ENCODE results near the gene SATB2.

DNA sequence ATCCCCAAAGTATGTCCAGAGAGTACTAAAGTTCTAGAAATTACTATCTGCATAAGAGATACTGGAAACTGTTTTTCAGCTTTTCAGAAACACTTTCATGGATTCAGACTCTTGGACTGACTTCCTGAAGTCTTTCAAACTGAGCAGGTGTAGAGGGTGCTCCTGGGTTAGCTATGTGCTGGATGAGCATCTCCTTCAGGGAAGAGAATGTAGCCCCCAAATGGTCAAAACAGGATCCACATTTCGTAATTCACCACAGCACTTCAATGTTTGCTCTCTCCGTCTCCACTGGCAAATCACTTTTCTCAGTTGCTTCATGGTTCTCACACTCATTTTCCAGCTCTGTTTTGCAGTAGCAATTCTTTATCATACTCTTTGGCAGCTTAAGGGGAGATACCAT lies 23.2 kb upstream of the SATB2 start:
- TF ChIP-seq, protein P1, sequence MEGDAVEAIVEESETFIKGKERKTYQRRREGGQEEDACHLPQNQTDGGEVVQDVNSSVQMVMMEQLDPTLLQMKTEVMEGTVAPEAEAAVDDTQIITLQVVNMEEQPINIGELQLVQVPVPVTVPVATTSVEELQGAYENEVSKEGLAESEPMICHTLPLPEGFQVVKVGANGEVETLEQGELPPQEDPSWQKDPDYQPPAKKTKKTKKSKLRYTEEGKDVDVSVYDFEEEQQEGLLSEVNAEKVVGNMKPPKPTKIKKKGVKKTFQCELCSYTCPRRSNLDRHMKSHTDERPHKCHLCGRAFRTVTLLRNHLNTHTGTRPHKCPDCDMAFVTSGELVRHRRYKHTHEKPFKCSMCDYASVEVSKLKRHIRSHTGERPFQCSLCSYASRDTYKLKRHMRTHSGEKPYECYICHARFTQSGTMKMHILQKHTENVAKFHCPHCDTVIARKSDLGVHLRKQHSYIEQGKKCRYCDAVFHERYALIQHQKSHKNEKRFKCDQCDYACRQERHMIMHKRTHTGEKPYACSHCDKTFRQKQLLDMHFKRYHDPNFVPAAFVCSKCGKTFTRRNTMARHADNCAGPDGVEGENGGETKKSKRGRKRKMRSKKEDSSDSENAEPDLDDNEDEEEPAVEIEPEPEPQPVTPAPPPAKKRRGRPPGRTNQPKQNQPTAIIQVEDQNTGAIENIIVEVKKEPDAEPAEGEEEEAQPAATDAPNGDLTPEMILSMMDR (conservative IDR thresholded peaks at IDR 0.05), result no peak
- TF ChIP-seq ZFX (IDR thresholded peaks at IDR 0.05), result no peak

Measured in C4-2B (cell line).